NK-92 (cell line): Measurements from ENCODE around the gene KCNH6.

ENCODE experiments used
- DNase-seq: peaks from one replicate; lab custom pipeline; 2025; ENCODE audit not compliant: unreplicated experiment; lab: John Stamatoyannopoulos, UW

The KCNH6 gene

GRCh38 chr17:63531022-63531965 lies 8.1 kb downstream of the KCNH6 start:
- DNase-seq: no peak

- no peak for DNase-seq
Observed at GRCh38 chr17:63533433-63534077, 10.4 kb downstream of the KCNH6 start.

- DNase-seq: no peak
Observed at GRCh38 chr17:63534078-63534570, 11.0 kb downstream of the KCNH6 start.

- no peak for DNase-seq
Observed at GRCh38 chr17:63534816-63535455, 11.8 kb downstream of the KCNH6 start.

GRCh38 chr17:63535640-63536039 lies 12.5 kb downstream of the KCNH6 start:
- no peak for DNase-seq

- no peak for DNase-seq
Observed at GRCh38 chr17:63537001-63537400, 13.8 kb downstream of the KCNH6 start.

- DNase-seq: no peak
Observed at GRCh38 chr17:63537991-63538692, 15.0 kb downstream of the KCNH6 start.

- DNase-seq: no peak
Observed at GRCh38 chr17:63538693-63539595, 15.8 kb downstream of the KCNH6 start.

- no peak for DNase-seq
Observed at GRCh38 chr17:63540590-63540989, 17.4 kb downstream of the KCNH6 start.

- no peak for DNase-seq
Observed at GRCh38 chr17:63542218-63542545, 19.0 kb downstream of the KCNH6 start.

- DNase-seq: no peak
Observed at GRCh38 chr17:63542942-63543821, 20.0 kb downstream of the KCNH6 start.

- DNase-seq: no peak
Observed at GRCh38 chr17:63543822-63544420, 20.8 kb downstream of the KCNH6 start.

GRCh38 chr17:63544467-63545301 lies 21.5 kb downstream of the KCNH6 start:
- no peak for DNase-seq

GRCh38 chr17:63546308-63547082 lies 23.3 kb downstream of the KCNH6 start:
- DNase-seq: no peak

GRCh38 chr17:63547083-63547523 lies 23.9 kb downstream of the KCNH6 start:
- DNase-seq: no peak

GRCh38 chr17:63549289-63549945 lies 26.3 kb downstream of the KCNH6 start:
- DNase-seq: no peak
